CD14-positive monocyte (primary cell): ENCODE results near the gene IFT122. TPM values are rescaled to one million over a fixed set of nuclear protein-coding genes. Genes with fewer than 3 reads are reported as not detected.
"Not testable (repeated sequence)": the region's sequence is repeated elsewhere in the genome, so short reads cannot be mapped to it uniquely, and the experiment has no call there.

ENCODE experiments used
- DNase-seq, 3 donors: peaks; one replicate each; pipeline ENCODE4 v3.0.0-alpha.2; 2011 to 2022
- H2AFZ ChIP-seq: 2 replicates; pipeline ENCODE4 v1.6.0; 2012; ENCODE audit warnings: mild to moderate bottlenecking, low read depth, low read length, inconsistent platforms; ENCODE audit not compliant: insufficient read depth, poor library complexity, severe bottlenecking
- H3K27ac ChIP-seq, 2 donors: 1 replicate in 1 of 2; 2 replicates in 1 of 2; pipeline ENCODE4 v1.5.1; 2012 to 2013; ENCODE audit warnings: low read length in 2 of 2, control low read depth in 1 of 2, inconsistent platforms in 1 of 2, low read depth in 1 of 2, mild to moderate bottlenecking in 1 of 2
- H3K27me3 ChIP-seq, 2 donors: one replicate each; pipeline versions ENCODE4 v1.6.0 to v1.6.1; 2011 to 2013; ENCODE audit warnings: low read length in 2 of 2; ENCODE audit not compliant: control insufficient read depth in 2 of 2, insufficient read depth in 2 of 2
- H3K36me3 ChIP-seq, 2 donors: replicated peaks in 1 of 2; 1 replicate in 1 of 2; 2 replicates in 1 of 2; pipeline versions ENCODE4 v1.5.1 to v1.6.1; 2012 to 2013; ENCODE audit warnings: low read length in 2 of 2, control low read depth in 1 of 2, inconsistent platforms in 1 of 2, mild to moderate bottlenecking in 1 of 2; ENCODE audit not compliant: insufficient read depth in 2 of 2, control insufficient read depth in 1 of 2
- H3K4me1 ChIP-seq, 2 donors: 1 replicate in 1 of 2; 2 replicates in 1 of 2; pipeline versions ENCODE4 v1.5.1 to v1.6.1; 2012 to 2013; ENCODE audit warnings: low read length in 2 of 2, control low read depth in 1 of 2, inconsistent platforms in 1 of 2, mild to moderate bottlenecking in 1 of 2, moderate library complexity in 1 of 2; ENCODE audit not compliant: insufficient read depth in 2 of 2, control insufficient read depth in 1 of 2
- H3K4me2 ChIP-seq: replicated peaks from 2 replicates; pipeline ENCODE3; 2012; ENCODE audit warnings: low read length, moderate library complexity, mild to moderate bottlenecking; ENCODE audit not compliant: poor library complexity, severe bottlenecking; ENCODE audit errors: extremely low read depth
- H3K4me3 ChIP-seq, 3 experiments: fragments of 200-600 bp in 1 of 3; sonication (generic) in 1 of 3; replicated peaks in 1 of 3; 1 replicate in 2 of 3; 2 replicates in 1 of 3; pipeline ENCODE4 v1.5.1; 2011 to 2013; ENCODE audit warnings: low read length in 3 of 3, mild to moderate bottlenecking in 3 of 3, control low read depth in 2 of 3, low read depth in 2 of 3, inconsistent platforms in 1 of 3, moderate library complexity in 1 of 3
- H3K79me2 ChIP-seq: 2 replicates; pipeline ENCODE4 v1.6.0; 2012; ENCODE audit warnings: mild to moderate bottlenecking, control low read depth, inconsistent platforms, low read length, moderate library complexity; ENCODE audit not compliant: insufficient read depth
- H3K9ac ChIP-seq: 2 replicates; pipeline ENCODE4 v1.6.0; 2017; ENCODE audit warnings: low read length, mild to moderate bottlenecking; ENCODE audit not compliant: insufficient read depth, poor library complexity, severe bottlenecking
- H3K9me3 ChIP-seq, 2 donors: replicated peaks in 1 of 2; 1 replicate in 1 of 2; 2 replicates in 1 of 2; pipeline versions ENCODE4 v1.5.1 to v1.6.1; 2012 to 2013; ENCODE audit warnings: low read length in 2 of 2, control low read depth in 1 of 2; ENCODE audit not compliant: control insufficient read depth in 1 of 2, insufficient read depth in 1 of 2
- H4K20me1 ChIP-seq: 2 replicates; pipeline ENCODE4 v1.6.0; 2012; ENCODE audit warnings: mild to moderate bottlenecking, low read length, control low read depth, moderate library complexity; ENCODE audit not compliant: insufficient read depth
- H3K27ac Mint-ChIP-seq, 7 donors: one replicate each; pipeline ENCODE4 v1.8.0; 2020; ENCODE audit warnings: mild to moderate bottlenecking in 7 of 7, mixed read lengths in 7 of 7, moderate library complexity in 6 of 7, inconsistent platforms in 2 of 7
- H3K27me3 Mint-ChIP-seq, 3 donors: one replicate each; pipeline ENCODE4 v1.8.0; 2021 to 2022; ENCODE audit warnings: low read depth in 3 of 3, mild to moderate bottlenecking in 3 of 3, mixed read lengths in 3 of 3, moderate library complexity in 3 of 3, inconsistent platforms in 1 of 3
- H3K36me3 Mint-ChIP-seq, 2 donors: one replicate each; pipeline ENCODE4 v1.8.0; 2020; ENCODE audit warnings: mixed read lengths in 2 of 2, inconsistent platforms in 1 of 2, mild to moderate bottlenecking in 1 of 2
- H3K4me1 Mint-ChIP-seq: one replicate; pipeline ENCODE4 v1.8.0; 2020; ENCODE audit warnings: mild to moderate bottlenecking, mixed read lengths
- H3K4me3 Mint-ChIP-seq, 2 donors: one replicate each; pipeline ENCODE4 v1.8.0; 2020; ENCODE audit warnings: mild to moderate bottlenecking in 2 of 2, mixed read lengths in 2 of 2, moderate library complexity in 1 of 2
- H3K9me3 Mint-ChIP-seq, 7 donors: one replicate each; pipeline ENCODE4 v1.8.0; 2020 to 2022; ENCODE audit warnings: mixed read lengths in 7 of 7, mild to moderate bottlenecking in 6 of 7, moderate library complexity in 6 of 7, inconsistent platforms in 2 of 7
- CTCF ChIP-seq: fragments of 200-600 bp; IDR thresholded peaks from one replicate; pipeline ENCODE4 v1.8.0; 2022; ENCODE audit warnings: antibody characterized with exemption, mild to moderate bottlenecking
- WGBS: methylation state at CpG from one replicate; pipeline ENCODE4 v1.1.5; 2013; ENCODE audit warnings: missing lambda C conversion rate; ENCODE audit not compliant: insufficient coverage; 5-methylcytosine and 5-hydroxymethylcytosine counted together
- intact Hi-C, 2 donors: fragments of 100-400 bp; cut with micrococcal nuclease; formaldehyde crosslinking; loops; one replicate each; pipeline versions ENCODE4 v1.15.0 to v1.15.1; 2023
- polyA plus RNA-seq, 3 donors: library from polyadenylated mRNA; depleted of rRNA in 1 of 3; unstranded in 2 of 3; stranded (reverse) in 1 of 3; fragments of 300-500 nt in 2 of 3; fragments of >200 nt in 1 of 3; fragmentation: Illumina TruSeq in 2 of 3; gene quantifications; 1 replicate in 2 of 3; 2 replicates in 1 of 3; pipeline ENCODE4 v1.2.3, GENCODE V29; 2012 to 2021

The IFT122 gene
- polyA plus RNA-seq, 3 donors, result 3.3 to 12.2 (median 3.6) TPM

GRCh38 chr3:129515821-129516432 is 75.9 kb downstream of the IFT122 start:
- H3K4me3 ChIP-seq, H3K4me3 Mint-ChIP-seq, intact Hi-C loops, H2AFZ ChIP-seq, H3K79me2 ChIP-seq, DNase-seq, H3K9ac ChIP-seq, H3K9me3 ChIP-seq, H3K4me1 Mint-ChIP-seq, H3K4me2 ChIP-seq, H3K4me1 ChIP-seq, H3K27ac ChIP-seq, H3K27me3 ChIP-seq, H3K27me3 Mint-ChIP-seq, H4K20me1 ChIP-seq, H3K9me3 Mint-ChIP-seq: not testable (repeated sequence)
- H3K36me3 ChIP-seq, result peaks cover 19 to 50% of the 10 kb centered on the region in 2 donors
- H3K27ac Mint-ChIP-seq, result peak overlapping the region in 1 of 7 donors; percentile 12
- 93% methylated on average over 4 of the region's 7 CpGs for WGBS
- H3K36me3 Mint-ChIP-seq, result peaks cover 51 to 56% of the 10 kb centered on the region in 2 donors

- H3K9ac ChIP-seq, result no peak overlapping the region
- H3K4me1 Mint-ChIP-seq, result peaks cover under 1% of the 10 kb centered on the region
- no peak overlapping the region for H3K27ac ChIP-seq
- H3K4me1 ChIP-seq, result no peaks in the 10 kb centered on the region
- no peak for DNase-seq
- no peak overlapping the region for H2AFZ ChIP-seq
- H3K27me3 ChIP-seq, result no peaks in the 10 kb centered on the region
- H3K27me3 Mint-ChIP-seq, result peaks cover 0 to 3% (median 0%) of the 10 kb centered on the region in 3 donors
- 95% methylated on average over 4 of the region's 7 CpGs for WGBS
- H3K4me3 Mint-ChIP-seq, result no peak overlapping the region
- TF ChIP-seq CTCF, result no peak
- no peak overlapping the region for H3K4me3 ChIP-seq
- peaks cover 0 to 5% (median 0%) of the 10 kb centered on the region in 7 donors for H3K9me3 Mint-ChIP-seq
- H3K36me3 ChIP-seq, result peaks cover 15 to 35% of the 10 kb centered on the region in 2 donors
- no peaks in the 10 kb centered on the region for H4K20me1 ChIP-seq
- no peak overlapping the region for H3K27ac Mint-ChIP-seq
- no peaks in the 10 kb centered on the region for H3K9me3 ChIP-seq
- no peaks in the 10 kb centered on the region for H3K79me2 ChIP-seq
- intact Hi-C loops, result no loop called here
- no peak overlapping the region for H3K4me2 ChIP-seq
- H3K36me3 Mint-ChIP-seq, result peaks cover 41 to 49% of the 10 kb centered on the region in 2 donors
These were observed 77.5 kb downstream of the IFT122 start for GRCh38 chr3:129517516-129517915.
